HG02840 (cell line): ENCODE results near the gene DLG5.

Experiments
- ATAC-seq: cut with Tn5 transposase; IDR thresholded peaks from one replicate; pipeline ENCODE4 v1.9.1; 2021; ENCODE audit warnings: mild to moderate bottlenecking, moderate library complexity, moderate number of reproducible peaks; ENCODE audit not compliant: unreplicated experiment, low FRiP score

The DLG5 gene

GRCh38 chr10:77801474-77802161 lies 124.9 kb downstream of the DLG5 start:
- no peak for ATAC-seq

- ATAC-seq: no peak
Observed at GRCh38 chr10:77800738-77801266, 125.8 kb downstream of the DLG5 start.

- no peak for ATAC-seq
Observed at GRCh38 chr10:77800320-77800719, 126.2 kb downstream of the DLG5 start.

GRCh38 chr10:77799352-77799751 lies 127.2 kb downstream of the DLG5 start:
- no peak for ATAC-seq

- ATAC-seq: no peak
Observed at GRCh38 chr10:77798940-77799339, 127.6 kb downstream of the DLG5 start.

GRCh38 chr10:77796311-77796915 lies 130.1 kb downstream of the DLG5 start:
- no peak for ATAC-seq

- ATAC-seq: no peak
Observed at GRCh38 chr10:77795426-77796055, 131.0 kb downstream of the DLG5 start.

GRCh38 chr10:77794256-77795142 lies 132.1 kb downstream of the DLG5 start:
- no peak for ATAC-seq

GRCh38 chr10:77793831-77794230 lies 132.7 kb downstream of the DLG5 start:
- no peak for ATAC-seq

- ATAC-seq: no peak
Observed at GRCh38 chr10:77792155-77792554, 134.4 kb downstream of the DLG5 start.

GRCh38 chr10:77791506-77791905 lies 135.0 kb downstream of the DLG5 start:
- no peak for ATAC-seq

GRCh38 chr10:77789861-77790260 lies 136.7 kb downstream of the DLG5 start:
- ATAC-seq: no peak

GRCh38 chr10:77789016-77789415 lies 137.5 kb downstream of the DLG5 start:
- no peak for ATAC-seq

GRCh38 chr10:77788496-77789010 lies 138.0 kb downstream of the DLG5 start:
- ATAC-seq: no peak

- ATAC-seq: no peak
Observed at GRCh38 chr10:77787440-77787839, 139.1 kb downstream of the DLG5 start.

- no peak for ATAC-seq
Observed at GRCh38 chr10:77784856-77785255, 141.7 kb downstream of the DLG5 start.

GRCh38 chr10:77782328-77783061 lies 144.1 kb downstream of the DLG5 start:
- ATAC-seq: no peak

GRCh38 chr10:77781451-77782327 lies 144.9 kb downstream of the DLG5 start:
- ATAC-seq: no peak

- no peak for ATAC-seq
Observed at GRCh38 chr10:77780180-77780579, 146.4 kb downstream of the DLG5 start.
